Stimulated activated naive CD4-positive, alpha-beta T cell treated with Interleukin-2 at 50 U/mL for 16 hours (primary cell): ENCODE results near the gene KYNU.
"Not testable (repeated sequence)": the region's sequence is repeated elsewhere in the genome, so short reads cannot be mapped to it uniquely, and the experiment has no call there.

Source experiments
- DNase-seq: peaks from one replicate; lab custom pipeline; 2025; lab: John Stamatoyannopoulos, UW

Gene KYNU

DNA sequence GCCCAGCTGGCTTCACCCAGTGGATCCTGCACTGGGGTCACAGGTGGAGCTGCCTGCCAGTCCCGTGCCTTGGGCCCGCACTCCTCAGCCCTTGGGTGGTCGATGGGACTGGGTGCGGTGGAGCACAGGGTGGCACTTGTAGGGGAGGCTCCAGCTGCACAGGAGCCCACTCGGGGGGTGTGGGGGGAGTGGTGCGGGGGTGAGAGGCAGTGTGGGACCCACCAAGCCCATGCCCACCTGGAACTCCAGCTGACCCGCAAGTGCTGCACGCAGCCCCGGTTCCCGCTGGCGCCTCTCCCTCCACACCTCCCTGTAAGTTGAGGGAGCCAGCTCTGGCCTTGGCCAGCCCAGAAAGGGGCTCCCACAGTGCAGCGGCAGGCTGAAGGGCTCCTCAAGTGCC lies 212.1 kb downstream of the KYNU start:
- not testable (repeated sequence) for DNase-seq
